ENCODE results near the gene DST.

- TF ChIP-seq CTCF (IDR thresholded peaks at IDR 0.05): no peak
- no peak for TF ChIP-seq SP1 (CRISPR knock-in tag; conservative IDR thresholded peaks at IDR 0.05)
- TF ChIP-seq ESRRA (CRISPR knock-in tag; IDR thresholded peaks at IDR 0.05; ENCODE audit: borderline replicate concordance): no peak
- no peak for TF ChIP-seq ZNF317 (CRISPR knock-in tag; IDR thresholded peaks at IDR 0.05; ENCODE audit: borderline replicate concordance, low read depth)
- no peak for TF ChIP-seq CBFB (CRISPR knock-in tag; IDR thresholded peaks at IDR 0.05; ENCODE audit: low read depth)
- TF ChIP-seq CREB1 (CRISPR knock-in tag; IDR thresholded peaks at IDR 0.05): no peak
- no peak for TF ChIP-seq TEAD4 (CRISPR knock-in tag; IDR thresholded peaks at IDR 0.05)
- TF ChIP-seq ETV6 (CRISPR knock-in tag; IDR thresholded peaks at IDR 0.05): no peak
These were observed 153.1 kb downstream of the DST start for GRCh38 chr6:56489559-56489958.

Data from WTC11 (cell line).